ENCODE measurements around the gene GATC. TPM values are rescaled to one million over a fixed set of nuclear protein-coding genes. Genes with fewer than 3 reads are reported as not detected.

The GATC gene
- total RNA-seq, 1 donor from 2014 or later = 18.8 TPM

DNA sequence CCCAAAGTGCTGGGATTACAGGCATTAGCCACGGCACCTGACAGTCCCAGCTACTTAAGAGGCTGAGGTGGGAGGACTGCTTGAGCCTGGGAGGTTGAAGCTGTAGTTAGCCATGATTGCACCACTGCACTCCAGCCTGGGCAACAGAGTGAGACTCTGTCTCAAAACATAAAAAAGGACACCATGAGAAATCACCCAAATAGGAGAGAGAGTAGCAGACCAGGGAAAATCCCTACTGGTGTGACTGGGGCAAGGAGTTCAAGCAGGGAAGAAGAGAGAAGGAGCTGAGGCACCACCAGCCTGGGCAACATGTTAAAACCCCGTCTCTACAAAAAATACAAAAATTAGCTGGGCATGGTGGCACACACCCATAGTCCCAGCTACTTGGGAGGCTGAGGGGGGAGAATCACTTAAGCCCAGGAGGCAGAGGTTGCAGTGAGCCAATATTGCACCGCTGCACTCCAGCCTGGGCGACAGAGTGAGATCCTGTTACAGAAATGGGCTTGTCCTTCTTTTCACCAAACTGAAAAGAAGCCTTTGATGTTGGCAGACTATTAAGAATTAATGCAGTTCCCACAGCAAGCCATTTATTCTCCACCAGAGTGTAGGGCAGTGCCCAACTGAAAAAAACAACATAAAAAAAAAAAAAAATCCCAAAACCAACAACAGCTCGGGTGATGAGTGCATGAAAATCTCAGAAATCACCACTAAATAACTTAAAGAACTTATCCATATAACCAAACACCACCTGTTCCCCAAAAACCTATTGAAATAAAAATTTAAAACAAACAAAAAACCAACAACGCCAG lies 27.8 kb downstream of the GATC start:
- H3K4me3 Mint-ChIP-seq (ENCODE audit: unreplicated experiment) = peak overlapping the region; percentile 44

DNA sequence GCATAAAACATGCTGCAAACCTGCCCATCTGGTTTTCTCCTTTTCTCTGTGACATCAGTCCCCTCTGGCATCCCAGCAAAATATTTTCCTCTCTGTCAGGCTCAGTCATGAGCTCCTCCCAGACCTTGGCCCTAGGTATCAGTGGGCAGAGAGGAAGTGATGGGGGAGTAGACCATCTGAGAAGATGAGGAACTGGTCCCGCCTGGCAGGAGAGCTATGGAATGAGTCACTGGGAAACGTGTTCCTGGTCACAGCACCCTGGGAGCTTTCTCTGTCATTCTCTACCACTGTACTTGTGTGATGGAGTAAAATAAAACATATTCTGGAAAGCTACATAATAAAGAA lies 28.3 kb downstream of the GATC start:
- peaks cover 42% of the 10 kb centered on the region for H3K4me1 Mint-ChIP-seq (ENCODE audit: low read depth)
- H3K36me3 Mint-ChIP-seq (ENCODE audit: low read depth) = no peaks in the 10 kb centered on the region
- H3K9me3 Mint-ChIP-seq (ENCODE audit: low read depth) = no peaks in the 10 kb centered on the region
- H3K27me3 Mint-ChIP-seq (ENCODE audit: low read depth) = no peaks in the 10 kb centered on the region
- H3K27ac Mint-ChIP-seq (ENCODE audit: unreplicated experiment) = peak overlapping the region; percentile 83
- H3K4me3 Mint-ChIP-seq (ENCODE audit: unreplicated experiment) = peak overlapping the region; percentile 44
- no peak for DNase-seq (ENCODE audit: low spot score)
- no peak for TF ChIP-seq CTCF (IDR thresholded peaks at IDR 0.05)

More for the DNA sequence above, 27.8 kb downstream of the GATC start:
- no peaks in the 10 kb centered on the region for H3K9me3 Mint-ChIP-seq (ENCODE audit: low read depth)
- H3K4me1 Mint-ChIP-seq (ENCODE audit: low read depth) = peaks cover 42% of the 10 kb centered on the region
- H3K27ac Mint-ChIP-seq (ENCODE audit: unreplicated experiment) = peak overlapping the region; percentile 83
- H3K27me3 Mint-ChIP-seq (ENCODE audit: low read depth) = no peaks in the 10 kb centered on the region
- no peak for DNase-seq (ENCODE audit: low spot score)
- TF ChIP-seq CTCF (IDR thresholded peaks at IDR 0.05) = no peak
- H3K36me3 Mint-ChIP-seq (ENCODE audit: low read depth) = no peaks in the 10 kb centered on the region

DNA sequence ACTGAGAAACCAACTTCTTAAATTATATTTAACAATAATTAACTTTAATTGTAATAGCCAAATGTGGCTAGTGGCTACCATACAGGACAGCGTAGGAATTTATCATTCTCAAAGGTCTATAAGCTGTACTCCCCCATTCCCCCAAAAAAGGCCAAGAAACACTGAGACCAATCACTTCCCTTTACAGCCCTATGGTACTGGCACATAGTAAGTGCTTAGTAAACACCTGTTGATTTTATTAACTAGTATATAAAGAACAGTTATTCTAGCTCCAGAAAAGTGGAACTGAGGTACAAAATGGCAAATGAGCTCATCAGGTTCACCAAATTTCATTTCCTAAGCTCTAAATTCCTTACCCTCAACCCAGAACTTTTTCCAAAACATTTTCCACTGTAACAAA lies 29.4 kb downstream of the GATC start:
- Mint-ChIP-seq H3K36me3 (ENCODE audit: low read depth) (no peaks in the 10 kb centered on the region), H3K4me1 (ENCODE audit: low read depth) (peaks cover 35% of the 10 kb centered on the region), H3K27me3 (ENCODE audit: low read depth) (no peaks in the 10 kb centered on the region), H3K4me3 (ENCODE audit: unreplicated experiment) (no peak overlapping the region), H3K27ac (ENCODE audit: unreplicated experiment) (peak overlapping the region; percentile 41), H3K9me3 (ENCODE audit: low read depth) (no peaks in the 10 kb centered on the region)
- no peak for TF ChIP-seq CTCF (IDR thresholded peaks at IDR 0.05)
- no peak for DNase-seq (ENCODE audit: low spot score)

- no peak overlapping the region for H3K27ac Mint-ChIP-seq (ENCODE audit: unreplicated experiment)
- no peak for TF ChIP-seq CTCF (IDR thresholded peaks at IDR 0.05)
Observed at GRCh38 chr12:120479458-120479857, 33.2 kb downstream of the GATC start.

GRCh38 chr12:120480211-120480610 lies 34.0 kb downstream of the GATC start:
- H3K4me3 Mint-ChIP-seq (ENCODE audit: unreplicated experiment) = no peak overlapping the region
- H3K36me3 Mint-ChIP-seq (ENCODE audit: low read depth) = peaks cover 3% of the 10 kb centered on the region
- no peak for DNase-seq (ENCODE audit: low spot score)
- peaks cover 8% of the 10 kb centered on the region for H3K4me1 Mint-ChIP-seq (ENCODE audit: low read depth)
- no peak overlapping the region for H3K27ac Mint-ChIP-seq (ENCODE audit: unreplicated experiment)
- no peaks in the 10 kb centered on the region for H3K27me3 Mint-ChIP-seq (ENCODE audit: low read depth)
- no peaks in the 10 kb centered on the region for H3K9me3 Mint-ChIP-seq (ENCODE audit: low read depth)
- no peak for TF ChIP-seq CTCF (IDR thresholded peaks at IDR 0.05)

More at GRCh38 chr12:120479458-120479857, 33.2 kb downstream of the GATC start:
- peaks cover 15% of the 10 kb centered on the region for H3K4me1 Mint-ChIP-seq (ENCODE audit: low read depth)
- no peaks in the 10 kb centered on the region for H3K9me3 Mint-ChIP-seq (ENCODE audit: low read depth)
- H3K36me3 Mint-ChIP-seq (ENCODE audit: low read depth) = peaks cover 3% of the 10 kb centered on the region
- H3K4me3 Mint-ChIP-seq (ENCODE audit: unreplicated experiment) = no peak overlapping the region
- no peak for DNase-seq (ENCODE audit: low spot score)
- no peaks in the 10 kb centered on the region for H3K27me3 Mint-ChIP-seq (ENCODE audit: low read depth)

Data from chondrocyte (in vitro differentiated cells).